Measurements from ENCODE around the gene DBNL.

DNA sequence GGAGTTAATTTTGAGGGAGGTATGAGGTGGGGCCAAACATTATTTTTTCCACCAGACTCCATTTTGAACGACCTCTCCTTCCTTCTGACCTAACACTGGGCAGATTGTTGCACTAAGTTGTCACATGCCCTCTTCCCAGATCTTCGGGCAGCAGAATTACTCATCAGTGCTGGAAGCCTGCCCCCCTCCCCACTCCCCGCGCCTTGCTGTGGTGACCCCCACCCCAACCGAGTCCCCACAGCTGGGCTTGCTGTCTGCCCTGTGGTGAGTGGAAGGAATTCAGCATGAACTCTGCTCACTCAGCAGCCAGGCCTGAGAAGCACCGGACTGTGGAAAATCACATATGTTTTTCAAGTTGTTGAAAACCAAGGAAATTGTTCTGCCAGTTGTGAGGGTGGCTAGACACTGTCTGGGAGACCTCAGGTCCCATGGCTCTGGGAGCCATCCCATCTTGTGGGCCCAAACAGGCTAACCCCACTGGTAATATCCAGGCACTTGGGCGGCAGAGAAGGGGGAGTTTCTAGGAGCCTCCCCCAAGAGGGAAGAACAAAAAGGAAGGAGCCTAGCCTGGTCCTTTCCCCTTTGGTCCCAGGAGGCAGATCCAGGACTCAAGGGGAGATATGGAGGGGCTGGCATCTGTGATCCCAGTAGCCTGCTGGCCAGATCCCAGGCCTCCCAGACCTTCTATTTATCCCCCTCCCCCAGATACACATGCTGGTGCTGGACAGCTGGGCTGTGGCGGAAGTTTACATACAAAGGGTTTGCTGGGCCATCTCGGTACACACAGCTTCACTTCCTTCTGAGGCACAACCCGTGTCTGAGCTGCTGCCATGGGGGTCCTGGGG, 56.2 kb downstream of the DBNL start:
- TF ChIP-seq, protein P1, sequence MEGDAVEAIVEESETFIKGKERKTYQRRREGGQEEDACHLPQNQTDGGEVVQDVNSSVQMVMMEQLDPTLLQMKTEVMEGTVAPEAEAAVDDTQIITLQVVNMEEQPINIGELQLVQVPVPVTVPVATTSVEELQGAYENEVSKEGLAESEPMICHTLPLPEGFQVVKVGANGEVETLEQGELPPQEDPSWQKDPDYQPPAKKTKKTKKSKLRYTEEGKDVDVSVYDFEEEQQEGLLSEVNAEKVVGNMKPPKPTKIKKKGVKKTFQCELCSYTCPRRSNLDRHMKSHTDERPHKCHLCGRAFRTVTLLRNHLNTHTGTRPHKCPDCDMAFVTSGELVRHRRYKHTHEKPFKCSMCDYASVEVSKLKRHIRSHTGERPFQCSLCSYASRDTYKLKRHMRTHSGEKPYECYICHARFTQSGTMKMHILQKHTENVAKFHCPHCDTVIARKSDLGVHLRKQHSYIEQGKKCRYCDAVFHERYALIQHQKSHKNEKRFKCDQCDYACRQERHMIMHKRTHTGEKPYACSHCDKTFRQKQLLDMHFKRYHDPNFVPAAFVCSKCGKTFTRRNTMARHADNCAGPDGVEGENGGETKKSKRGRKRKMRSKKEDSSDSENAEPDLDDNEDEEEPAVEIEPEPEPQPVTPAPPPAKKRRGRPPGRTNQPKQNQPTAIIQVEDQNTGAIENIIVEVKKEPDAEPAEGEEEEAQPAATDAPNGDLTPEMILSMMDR (IDR thresholded peaks at IDR 0.05) = no peak
- no peak for TF ChIP-seq POLR2A (IDR thresholded peaks at IDR 0.05)

All from tibial nerve (tissue), 3 donors.